GM23248 (cell line): Measurements from ENCODE around the gene PPFIA3.

Source experiments
- EZH2 ChIP-seq: fragments of 200-600 bp; sonication (generic); IDR thresholded peaks from 2 replicates; pipeline ENCODE4 v1.6.1; 2018; ENCODE audit warnings: antibody characterized with exemption, mild to moderate bottlenecking; ENCODE audit not compliant: insufficient read depth, poor library complexity, severe bottlenecking
- EZH2phosphoT487 ChIP-seq: fragments of 200-600 bp; sonication (generic); IDR thresholded peaks from 2 replicates; pipeline ENCODE4 v1.6.1; 2018; ENCODE audit warnings: antibody characterized with exemption, moderate library complexity, mild to moderate bottlenecking, low read depth; ENCODE audit not compliant: insufficient read depth

DNA sequence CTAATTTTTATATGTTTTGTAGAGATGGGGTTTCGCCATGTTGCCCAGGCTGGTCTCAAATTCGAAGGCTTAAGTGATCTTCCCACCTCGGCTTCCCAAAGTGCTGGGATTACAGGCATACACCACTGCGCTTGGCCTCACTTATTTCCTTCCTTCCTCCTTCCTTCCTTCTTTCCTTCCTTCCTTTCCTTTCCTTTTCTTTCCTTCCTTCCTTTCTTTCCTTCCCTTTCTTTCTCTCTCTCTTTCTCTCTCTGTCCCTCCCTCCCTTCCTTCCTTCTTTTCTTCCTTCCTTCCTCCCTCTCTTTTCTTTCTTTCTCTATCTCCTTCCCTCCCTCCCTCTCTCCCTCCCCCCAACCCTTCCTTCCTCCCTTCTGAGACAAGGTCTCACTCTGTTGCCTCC lies 75.1 kb downstream of the PPFIA3 start:
- no peak for TF ChIP-seq EZH2phosphoT487
- no peak for TF ChIP-seq EZH2
